ENCODE data around the gene MATN4. TPM values are rescaled to one million over a fixed set of nuclear protein-coding genes. Genes with fewer than 3 reads are reported as not detected.

Gene MATN4
- total RNA-seq, 1 experiment from 2014 or later = 0.64 TPM

GRCh38 chr20:45337367-45338120 lies 29.4 kb upstream of the MATN4 start:
- Histone ChIP-seq H3K9ac (ENCODE audit: low read length) (peak overlapping the region; percentile 80), H4K20me1 (ENCODE audit: insufficient read depth) (0 out of 2 replicates have a peak, but pooled peaks cover 3% of the 10 kb centered on the region), H2AFZ (ENCODE audit: low read depth, low read length, poor library complexity, severe bottlenecking) (no peak overlapping the region), H3K9me2 (ENCODE audit: insufficient read depth) (no peaks in the 10 kb centered on the region), H3K36me3 (ENCODE audit: control insufficient read depth in 1 of 2, insufficient read depth in 2 of 2, low read length in 2 of 2) (peaks cover 8 to 31% of the 10 kb centered on the region in 2 experiments; a peak in 3 of 4 replicates), H3K27me3 (ENCODE audit: insufficient read depth, low read length) (no peaks in the 10 kb centered on the region), H3K27ac (ENCODE audit: low read depth, low read length) (peak overlapping the region; percentile 84), H3K79me2 (ENCODE audit: insufficient read depth, low read length) (peaks cover 81% of the 10 kb centered on the region), H3K9me3 (ENCODE audit: control insufficient read depth in 1 of 2, insufficient read depth in 1 of 2, low read depth in 1 of 2, low read length in 2 of 2) (no peaks in the 10 kb centered on the region), H3K4me1 (ENCODE audit: control insufficient read depth in 1 of 2, insufficient read depth in 2 of 2, low read length in 2 of 2) (peaks cover 62 to 73% of the 10 kb centered on the region in 2 experiments), H3K4me3 (replicated peaks in 1 of 2; ENCODE audit: low read depth in 1 of 2, low read length in 2 of 2) (peak overlapping the region; percentile 2 to 45), H3K4me2 (ENCODE audit: low read length) (peak overlapping the region; percentile 91)
- RAD21 ChIA-PET (ENCODE audit: low non-redundant PET in 1 of 2, low total read pairs in 2 of 2, uncharacterized antibody in 2 of 2, unreplicated experiment in 2 of 2) = interaction anchor here (1.0 to 1.5 kb wide), 2 partner anchors 9 to 11 kb away, joined by 3 read pairs; no protein-coding TSS in a partner anchor
- POLR2A ChIA-PET = interaction anchor here (0.6 to 3.8 kb wide), 5 partner anchors 9 to 84 kb away, joined by 3 to 24 read pairs (median 8); partner anchors contain the start of gene SYS1
- TF ChIP-seq POLR2AphosphoS5 (IDR thresholded peaks at IDR 0.05; ENCODE audit: low read depth, low read length) (peak; percentile 39; the same call in 1 of the 2 replicates), POLR2A (IDR thresholded peaks at IDR 0.05; ENCODE audit: borderline replicate concordance, extremely low read depth, insufficient read depth, insufficient read length) (no peak), ZFX (IDR thresholded peaks at IDR 0.05) (no peak)
- ATAC-seq = peak; percentile 60
- CTCF ChIA-PET = interaction anchor here (1.1 to 1.8 kb wide), 3 partner anchors 15 to 108 kb away, joined by 3 to 4 read pairs (median 3); no protein-coding TSS in a partner anchor
- intact Hi-C loops (cut with micrococcal nuclease) = no loop called here
- BruUV-seq (replicated peaks) = no TSS peak
- no peak for DNase-seq (ENCODE audit: low read depth, low spot score)

DNA sequence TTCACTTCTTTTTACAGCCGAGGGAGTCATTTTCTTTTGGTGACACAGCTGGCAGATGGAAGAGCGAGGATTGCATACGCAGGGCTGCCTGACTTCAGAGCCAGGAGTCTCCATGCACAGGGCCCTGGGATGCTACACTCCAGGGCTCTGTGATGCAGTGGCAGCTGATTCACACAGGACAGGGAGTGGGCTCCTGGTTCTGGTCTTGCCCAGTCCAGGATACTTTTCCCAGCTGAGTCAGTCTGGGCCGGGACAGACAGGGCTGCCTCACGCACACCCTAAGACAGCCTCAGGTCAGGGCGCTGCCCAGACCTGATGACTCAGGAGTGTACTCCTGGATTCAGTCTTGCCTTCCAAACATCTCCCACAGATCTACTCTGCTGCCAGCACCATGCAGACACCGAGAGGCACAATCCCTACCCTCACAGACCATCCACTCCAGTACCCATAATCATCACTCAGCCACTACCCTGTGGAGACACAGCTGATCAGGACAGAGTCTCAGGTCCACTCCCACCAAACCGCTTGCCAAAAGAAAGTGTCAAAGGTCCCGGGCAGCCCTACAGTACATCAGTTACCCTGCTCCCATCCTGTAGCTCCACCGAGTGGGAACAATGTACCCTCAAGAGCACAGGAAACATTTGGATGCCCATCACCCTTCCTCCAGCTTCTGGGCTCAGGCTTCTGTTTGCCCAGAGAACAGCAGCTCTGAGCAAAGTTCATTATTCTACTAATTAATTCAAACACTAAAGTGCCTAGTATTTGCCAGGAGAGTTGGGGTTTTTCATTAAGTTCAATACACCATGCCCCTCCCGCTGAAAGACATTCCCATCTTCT lies 28.6 kb upstream of the MATN4 start:
- H3K27me3 ChIP-seq (ENCODE audit: insufficient read depth, low read length) = no peaks in the 10 kb centered on the region
- H4K20me1 ChIP-seq (ENCODE audit: insufficient read depth) = 0 out of 2 replicates have a peak, but pooled peaks cover 3% of the 10 kb centered on the region
- H3K9ac ChIP-seq (ENCODE audit: low read length) = peak overlapping the region; percentile 80
- TF ChIP-seq CBX3 (IDR thresholded peaks at IDR 0.05; ENCODE audit: low read depth) = no peak
- no peak for TF ChIP-seq CEBPB (IDR thresholded peaks at IDR 0.05; ENCODE audit: low read depth)
- TF ChIP-seq SRF (IDR thresholded peaks at IDR 0.05; ENCODE audit: low read depth) = no peak
- TF ChIP-seq EGR1 (IDR thresholded peaks at IDR 0.05; ENCODE audit: low read depth) = no peak
- TF ChIP-seq POLR2AphosphoS5 (IDR thresholded peaks at IDR 0.05; ENCODE audit: low read depth, low read length) = peak; percentile 47; the same call in 1 of the 2 replicates
- no peak for TF ChIP-seq ATF3 (IDR thresholded peaks at IDR 0.05)
- no peak for TF ChIP-seq JUND (IDR thresholded peaks at IDR 0.05)
- CTCF ChIA-PET = interaction anchor here (0.6 to 1.8 kb wide), 4 partner anchors 14 to 108 kb away, joined by 3 to 4 read pairs (median 3); no protein-coding TSS in a partner anchor
- H3K79me2 ChIP-seq (ENCODE audit: insufficient read depth, low read length) = peaks cover 73% of the 10 kb centered on the region
- H3K9me3 ChIP-seq (ENCODE audit: control insufficient read depth in 1 of 2, insufficient read depth in 1 of 2, low read depth in 1 of 2, low read length in 2 of 2) = no peaks in the 10 kb centered on the region
- ATAC-seq = peak; percentile 80
- peak overlapping the region; percentile 6 to 45 for H3K4me3 ChIP-seq (replicated peaks in 1 of 2; ENCODE audit: low read depth in 1 of 2, low read length in 2 of 2)
- POLR2A ChIA-PET = interaction anchor here (0.7 to 3.8 kb wide), 5 partner anchors 10 to 113 kb away, joined by 3 to 24 read pairs (median 8); partner anchors contain the start of gene SYS1
- peaks cover 57 to 65% of the 10 kb centered on the region in 2 experiments for H3K4me1 ChIP-seq (ENCODE audit: control insufficient read depth in 1 of 2, insufficient read depth in 2 of 2, low read length in 2 of 2)
- H3K9me2 ChIP-seq (ENCODE audit: insufficient read depth) = no peaks in the 10 kb centered on the region
- H3K4me2 ChIP-seq (ENCODE audit: low read length) = peak overlapping the region; percentile 91
- H2AFZ ChIP-seq (ENCODE audit: low read depth, low read length, poor library complexity, severe bottlenecking) = no peak overlapping the region
- peak overlapping the region; percentile 84 for H3K27ac ChIP-seq (ENCODE audit: low read depth, low read length)
- RAD21 ChIA-PET (ENCODE audit: low non-redundant PET in 1 of 2, low total read pairs in 2 of 2, uncharacterized antibody in 2 of 2, unreplicated experiment in 2 of 2) = interaction anchor here (1.0 to 1.5 kb wide), 2 partner anchors 10 to 11 kb away, joined by 3 read pairs; no protein-coding TSS in a partner anchor
- peaks cover 10 to 33% of the 10 kb centered on the region in 2 experiments for H3K36me3 ChIP-seq (ENCODE audit: control insufficient read depth in 1 of 2, insufficient read depth in 2 of 2, low read length in 2 of 2)
- intact Hi-C loops (cut with micrococcal nuclease) = no loop called here
- no peak for DNase-seq (ENCODE audit: low read depth, low spot score)
- no TSS peak for BruUV-seq (replicated peaks)
